IMR-90 (cell line): ENCODE measurements around the gene APOL2. TPM values are rescaled to one million over a fixed set of nuclear protein-coding genes. Genes with fewer than 3 reads are reported as not detected.

ENCODE experiments used
- ATAC-seq: fragments of 200-7000 bp; cut with Tn5 transposase; 2 replicates; pipeline ENCODE4 v1.9.1; 2020; ENCODE audit warnings: low read depth, mild to moderate bottlenecking, moderate library complexity
- BruUV-seq: library from RNA; stranded (reverse); fragments of 400-500 nt; replicated peaks from 2 replicates; lab custom pipeline; 2021; lab: Mats Ljungman, UMichigan
- CTCF ChIA-PET: fragments of 300-600 bp; formaldehyde crosslinking; extraction: SDS; loops from one replicate; lab custom pipeline; 2021; ENCODE audit warnings: antibody characterized with exemption; lab: Yijun Ruan, JAX
- POLR2A ChIA-PET: fragments of 300-600 bp; sonication (Branson Sonifier 250); formaldehyde crosslinking; loops from one replicate; lab custom pipeline; 2022; ENCODE audit warnings: antibody characterized with exemption; ENCODE audit not compliant: unreplicated experiment; lab: Charles Lee
- DNase-seq: peaks from one replicate; pipeline ENCODE4 v3.0.0; 2013
- H2AFZ ChIP-seq: replicated peaks from 2 replicates; pipeline ENCODE3; 2013; ENCODE audit warnings: low read length, mild to moderate bottlenecking; ENCODE audit not compliant: poor library complexity
- H2AK5ac ChIP-seq: 2 replicates; pipeline ENCODE4 v1.6.1; 2013; ENCODE audit warnings: low read depth, low read length, inconsistent platforms
- H2AK9ac ChIP-seq: replicated peaks from 2 replicates; pipeline ENCODE3; 2013; ENCODE audit warnings: mild to moderate bottlenecking, low read depth, low read length, moderate library complexity; ENCODE audit not compliant: poor library complexity
- H2BK120ac ChIP-seq: 2 replicates; pipeline ENCODE4 v1.6.1; 2013; ENCODE audit warnings: low read depth, low read length, inconsistent platforms
- H2BK15ac ChIP-seq: 3 replicates; pipeline ENCODE4 v1.6.1; 2013; ENCODE audit warnings: low read depth, low read length, inconsistent platforms
- H2BK20ac ChIP-seq: 2 replicates; pipeline ENCODE4 v1.6.1; 2013; ENCODE audit warnings: low read depth, mild to moderate bottlenecking, inconsistent platforms, low read length, moderate library complexity
- H2BK5ac ChIP-seq: 2 replicates; pipeline ENCODE4 v1.6.1; 2013; ENCODE audit warnings: mild to moderate bottlenecking, low read depth, low read length, inconsistent platforms; ENCODE audit not compliant: poor library complexity, severe bottlenecking
- H3K14ac ChIP-seq: replicated peaks from 2 replicates; pipeline ENCODE4 v1.6.1; 2013; ENCODE audit warnings: low read depth, low read length, inconsistent platforms
- H3K18ac ChIP-seq: 2 replicates; pipeline ENCODE4 v1.6.1; 2013; ENCODE audit warnings: low read depth, low read length, control low read depth
- H3K23ac ChIP-seq: 2 replicates; pipeline ENCODE4 v1.6.1; 2013; ENCODE audit warnings: low read depth, low read length, inconsistent platforms
- H3K27ac ChIP-seq: 2 replicates; pipeline ENCODE4 v1.5.1; 2013; ENCODE audit warnings: mild to moderate bottlenecking, control low read depth, low read length; ENCODE audit not compliant: insufficient read depth
- H3K27me3 ChIP-seq: 2 replicates; pipeline ENCODE4 v1.6.1; 2013; ENCODE audit warnings: low read length; ENCODE audit not compliant: control insufficient read depth, insufficient read depth
- H3K36me3 ChIP-seq: 2 replicates; pipeline ENCODE4 v1.6.1; 2013; ENCODE audit warnings: low read length, mixed read lengths; ENCODE audit not compliant: control insufficient read depth, insufficient read depth
- H3K4ac ChIP-seq: 2 replicates; pipeline ENCODE4 v1.6.1; 2013; ENCODE audit warnings: low read depth, low read length, inconsistent platforms
- H3K4me1 ChIP-seq: 2 replicates; pipeline ENCODE4 v1.6.1; 2013; ENCODE audit warnings: low read length, mixed read lengths; ENCODE audit not compliant: control insufficient read depth, insufficient read depth
- H3K4me2 ChIP-seq: 2 replicates; pipeline ENCODE4 v1.6.1; 2013; ENCODE audit warnings: low read depth, mild to moderate bottlenecking, control low read depth, low read length, moderate library complexity
- H3K4me3 ChIP-seq: 2 replicates; pipeline ENCODE4 v1.5.1; 2013; ENCODE audit warnings: low read depth, mild to moderate bottlenecking, control low read depth, low read length, moderate library complexity; ENCODE audit not compliant: insufficient read depth
- H3K56ac ChIP-seq: 2 replicates; pipeline ENCODE4 v1.6.1; 2013; ENCODE audit warnings: low read length, inconsistent platforms; ENCODE audit not compliant: insufficient read depth; ENCODE audit errors: extremely low read depth
- H3K79me1 ChIP-seq, 2 experiments: 2 replicates each; pipeline ENCODE4 v1.6.1; 2013; ENCODE audit warnings: low read length in 2 of 2, inconsistent platforms in 1 of 2, low read depth in 1 of 2
- H3K9ac ChIP-seq: 2 replicates; pipeline ENCODE4 v1.6.1; 2013; ENCODE audit warnings: low read depth, low read length, control low read depth
- H3K9me1 ChIP-seq: 2 replicates; pipeline ENCODE4 v1.6.1; 2013; ENCODE audit warnings: low read length, inconsistent platforms; ENCODE audit not compliant: insufficient read depth
- H3K9me3 ChIP-seq: 2 replicates; pipeline ENCODE4 v1.6.1; 2013; ENCODE audit warnings: low read length; ENCODE audit not compliant: control insufficient read depth, insufficient read depth
- H4K20me1 ChIP-seq: 2 replicates; pipeline ENCODE4 v1.6.1; 2013; ENCODE audit warnings: low read length, inconsistent platforms; ENCODE audit not compliant: insufficient read depth
- H4K5ac ChIP-seq: 2 replicates; pipeline ENCODE4 v1.6.1; 2013; ENCODE audit warnings: mild to moderate bottlenecking, low read depth, low read length, control low read depth
- H4K8ac ChIP-seq, 2 experiments: 2 replicates each; pipeline ENCODE4 v1.6.1; 2013; ENCODE audit warnings: low read depth in 2 of 2, low read length in 2 of 2, control low read depth in 1 of 2, inconsistent platforms in 1 of 2
- H4K91ac ChIP-seq: 2 replicates; pipeline ENCODE4 v1.6.1; 2013; ENCODE audit warnings: low read depth, low read length, inconsistent platforms; ENCODE audit not compliant: insufficient read depth
- BHLHE40 ChIP-seq: fragments of 150-350 bp; IDR thresholded peaks from 2 replicates; pipeline ENCODE4 v1.6.1; 2016; ENCODE audit warnings: mild to moderate bottlenecking, low read depth, low read length
- CEBPB ChIP-seq: IDR thresholded peaks from 2 replicates; pipeline ENCODE4 v1.6.1; 2012; ENCODE audit warnings: low read depth, low read length, improper control_type of control experiment
- CHD1 ChIP-seq: IDR thresholded peaks from 2 replicates; pipeline ENCODE4 v1.6.1; 2012; ENCODE audit warnings: low read depth, low read length, improper control_type of control experiment
- CTCF ChIP-seq: conservative IDR thresholded peaks from 2 replicates; pipeline ENCODE4 v1.5.1; 2012; ENCODE audit warnings: mild to moderate bottlenecking, low read depth, low read length, improper control_type of control experiment
- ELK1 ChIP-seq: fragments of 150-350 bp; IDR thresholded peaks from 2 replicates; pipeline ENCODE4 v1.6.1; 2016; ENCODE audit warnings: low read depth, mild to moderate bottlenecking, low read length, moderate library complexity, borderline replicate concordance
- FOS ChIP-seq: fragments of 150-350 bp; IDR thresholded peaks from 2 replicates; pipeline ENCODE4 v1.6.1; 2016; ENCODE audit warnings: low read depth, low read length
- MAFK ChIP-seq: IDR thresholded peaks from 2 replicates; pipeline ENCODE4 v1.6.1; 2012; ENCODE audit warnings: low read depth, low read length, improper control_type of control experiment
- MAZ ChIP-seq: IDR thresholded peaks from 2 replicates; pipeline ENCODE4 v1.6.1; 2012; ENCODE audit warnings: low read depth, mild to moderate bottlenecking, low read length, improper control_type of control experiment, moderate library complexity, borderline replicate concordance
- MXI1 ChIP-seq: IDR thresholded peaks from 2 replicates; pipeline ENCODE4 v1.6.1; 2012; ENCODE audit warnings: low read depth, mild to moderate bottlenecking, low read length, moderate library complexity, borderline replicate concordance
- NFE2L2 ChIP-seq: fragments of 150-350 bp; IDR thresholded peaks from 2 replicates; pipeline ENCODE4 v1.6.1; 2016; ENCODE audit warnings: low read depth, mild to moderate bottlenecking, low read length
- POLR2A ChIP-seq: IDR thresholded peaks from 2 replicates; pipeline ENCODE4 v1.6.1; 2012; ENCODE audit warnings: mild to moderate bottlenecking, low read depth, low read length
- RAD21 ChIP-seq: IDR thresholded peaks from 2 replicates; pipeline ENCODE4 v1.6.1; 2012; ENCODE audit warnings: low read length, improper control_type of control experiment
- RCOR1 ChIP-seq: IDR thresholded peaks from 2 replicates; pipeline ENCODE4 v1.6.1; 2012; ENCODE audit warnings: mild to moderate bottlenecking, low read length, improper control_type of control experiment; ENCODE audit not compliant: insufficient replicate concordance
- RFX5 ChIP-seq: IDR thresholded peaks from 2 replicates; pipeline ENCODE4 v1.8.0; 2012; ENCODE audit warnings: low read depth, mild to moderate bottlenecking, low read length, moderate library complexity
- SMC3 ChIP-seq: fragments of 150-350 bp; IDR thresholded peaks from 2 replicates; pipeline ENCODE4 v1.6.1; 2016; ENCODE audit warnings: low read depth, mild to moderate bottlenecking, antibody characterized with exemption, low read length, moderate library complexity
- USF2 ChIP-seq: fragments of 150-350 bp; IDR thresholded peaks from 2 replicates; pipeline ENCODE4 v1.6.1; 2017; ENCODE audit warnings: mild to moderate bottlenecking, antibody characterized with exemption, low read length, low read depth
- WGBS, 2 experiments: methylation state at CpG; one replicate each; pipeline versions ENCODE4 v1.1.5 to v1.1.7; 2013; ENCODE audit warnings: missing lambda C conversion rate in 2 of 2; ENCODE audit not compliant: insufficient read length in 1 of 2; ENCODE audit errors: extremely low coverage in 2 of 2; 5-methylcytosine and 5-hydroxymethylcytosine counted together
- dilution Hi-C: fragments of 300-500 bp; cut with HindIII; formaldehyde crosslinking; loops from one replicate; pipeline ENCODE4 v1.14.3; 2018; ENCODE audit warnings: low sequenced_read_pairs; ENCODE audit not compliant: unreplicated experiment
- in situ Hi-C: fragments of 300-500 bp; cut with MboI; formaldehyde crosslinking; loops from 3 replicates; pipeline ENCODE4 v1.14.3; 2019; ENCODE audit warnings: low sequenced_read_pairs, inconsistent platforms, mixed read lengths
- intact Hi-C: fragments of 100-400 bp; cut with micrococcal nuclease; formaldehyde crosslinking; loops from 2 replicates; pipeline ENCODE4 v1.10.0; 2022
- polyA plus RNA-seq, 3 experiments: library from polyadenylated mRNA; depleted of rRNA; stranded (reverse); fragments of >200 nt; gene quantifications; 2 replicates each; pipeline ENCODE4 v1.2.3, GENCODE V29; 2012; ENCODE audit warnings: low replicate concordance in 1 of 3
- total RNA-seq: library from RNA; depleted of rRNA; stranded (reverse); fragments of >200 nt; gene quantifications from 2 replicates; pipeline ENCODE4 v1.2.3, GENCODE V29; 2012

The APOL2 gene
- total and polyA plus RNA-seq, 2 of the 4 experiments (the other 2 are of a cell fraction): 13.1 to 57.5 TPM

GRCh38 chr22:36225333-36225922 lies 13.9 kb downstream of the APOL2 start:
- Histone ChIP-seq H3K27me3 (no peaks in the 10 kb centered on the region), H2AK5ac (no peak overlapping the region), H3K4me1 (peaks cover 2% of the 10 kb centered on the region; the same call in 1 of the 2 replicates), H3K79me1 (no peaks in the 10 kb centered on the region), H3K9me3 (no peaks in the 10 kb centered on the region), H3K4ac (no peak overlapping the region), H3K18ac (no peak overlapping the region), H3K56ac (no peak overlapping the region), H3K14ac (no peak overlapping the region), H3K4me3 (no peak overlapping the region), H3K9ac (no peak overlapping the region), H2AK9ac (no peak overlapping the region), H2BK120ac (no peak overlapping the region), H2BK20ac (no peak overlapping the region), H3K36me3 (peaks cover 15% of the 10 kb centered on the region), H2AFZ (no peak overlapping the region), H2BK15ac (no peak overlapping the region), H4K5ac (no peak overlapping the region), H3K4me2 (no peak overlapping the region), H4K8ac (no peak overlapping the region), H3K27ac (no peak overlapping the region), H2BK5ac (no peak overlapping the region), H3K23ac (no peak overlapping the region), H4K20me1 (no peaks in the 10 kb centered on the region), H3K9me1 (peaks cover 4% of the 10 kb centered on the region; the same call in 1 of the 2 replicates), H4K91ac (no peak overlapping the region)
- ChIA-PET CTCF (no interaction called here), POLR2A (no interaction called here)
- dilution Hi-C loops (no loop called here), intact Hi-C loops (no loop called here), in situ Hi-C loops (no loop called here)
- no peak for DNase-seq
- no TSS peak for BruUV-seq
- TF ChIP-seq CHD1 (no peak), BHLHE40 (no peak), RCOR1 (no peak), CTCF (no peak), MAZ (no peak), MAFK (no peak), POLR2A (no peak), NFE2L2 (no peak), SMC3 (no peak), USF2 (no peak), ELK1 (no peak), CEBPB (no peak), RAD21 (no peak), RFX5 (no peak), MXI1 (no peak), FOS (no peak)
- 100% methylated on average over 1 of the region's 9 CpGs; no CpG with 5 or more reads in 1 of the 2 experiments for WGBS, 2 experiments
- ATAC-seq: no peak
